ENCODE measurements around the gene CCL27. TPM values are rescaled to one million over a fixed set of nuclear protein-coding genes. Genes with fewer than 3 reads are reported as not detected.

CCL27 gene
- total RNA-seq, 1 experiment from 2014 or later = 0.68 TPM

GRCh38 chr9:34701023-34701768 lies 38.7 kb upstream of the CCL27 start (continued):
- TF ChIP-seq USF2 (CRISPR knock-in tag; IDR thresholded peaks at IDR 0.05) (no peak), NFYB (CRISPR knock-in tag; conservative IDR thresholded peaks at IDR 0.05; ENCODE audit: low read depth) (no peak), ZNF121 (CRISPR knock-in tag; IDR thresholded peaks at IDR 0.05) (no peak), RORB (CRISPR knock-in tag; IDR thresholded peaks at IDR 0.05) (no peak), ERG (CRISPR knock-in tag; IDR thresholded peaks at IDR 0.05) (no peak), EMX1 (CRISPR knock-in tag; IDR thresholded peaks at IDR 0.05) (no peak), FOXK1 (CRISPR knock-in tag; IDR thresholded peaks at IDR 0.05) (peak; percentile 39; the same call in 1 of the 2 replicates), NR1H2 (CRISPR knock-in tag; IDR thresholded peaks at IDR 0.05) (no peak), MYBL2 (CRISPR knock-in tag; IDR thresholded peaks at IDR 0.05) (no peak), SOX15 (CRISPR knock-in tag; IDR thresholded peaks at IDR 0.05) (no peak), E2F1 (CRISPR knock-in tag; IDR thresholded peaks at IDR 0.05) (no peak), NR3C1 (CRISPR knock-in tag; conservative IDR thresholded peaks at IDR 0.05; ENCODE audit: low read depth) (no peak)

- TF ChIP-seq ZNF121 (CRISPR knock-in tag; IDR thresholded peaks at IDR 0.05) (no peak), ZNF671 (CRISPR knock-in tag; IDR thresholded peaks at IDR 0.05) (no peak), SOX15 (CRISPR knock-in tag; IDR thresholded peaks at IDR 0.05) (no peak), ZBTB21 (CRISPR knock-in tag; IDR thresholded peaks at IDR 0.05; ENCODE audit: borderline replicate concordance) (no peak), USF2 (CRISPR knock-in tag; IDR thresholded peaks at IDR 0.05) (no peak), HMGXB4 (CRISPR knock-in tag; IDR thresholded peaks at IDR 0.05) (no peak), JUN (CRISPR knock-in tag; IDR thresholded peaks at IDR 0.05) (no peak), ELF4 (CRISPR knock-in tag; IDR thresholded peaks at IDR 0.05; ENCODE audit: low read depth) (no peak)
- no peak for DNase-seq (ENCODE audit: low spot score)
- ChIA-PET POLR2A (no interaction called here), CTCF (interaction anchor here (0.8 kb wide), 1 partner anchor 18 kb away, joined by 3 read pairs; no protein-coding TSS in a partner anchor)
- Mint-ChIP-seq H3K4me1 (0 out of 2 replicates have a peak, but pooled peaks cover 4% of the 10 kb centered on the region), H3K36me3 (no peaks in the 10 kb centered on the region), H3K27me3 (ENCODE audit: low read depth) (peaks cover 29% of the 10 kb centered on the region), H3K4me3 (no peak overlapping the region), H3K9me3 (no peaks in the 10 kb centered on the region), H3K27ac (no peak overlapping the region)
- ATAC-seq = no peak
Observed at GRCh38 chr9:34694811-34695210, 32.4 kb upstream of the CCL27 start.

GRCh38 chr9:34693560-34693959 lies 31.1 kb upstream of the CCL27 start:
- H3K36me3 Mint-ChIP-seq = no peaks in the 10 kb centered on the region
- ATAC-seq (no peak), DNase-seq (ENCODE audit: low spot score) (no peak)
- peaks cover 16% of the 10 kb centered on the region for H3K27me3 Mint-ChIP-seq (ENCODE audit: low read depth)
- 0 out of 2 replicates have a peak, but pooled peaks cover 4% of the 10 kb centered on the region for H3K4me1 Mint-ChIP-seq
- TF ChIP-seq HMGXB4 (CRISPR knock-in tag; IDR thresholded peaks at IDR 0.05) = no peak
- no peak for TF ChIP-seq GTF2I (CRISPR knock-in tag; conservative IDR thresholded peaks at IDR 0.05)
- TF ChIP-seq USF1 (CRISPR knock-in tag; IDR thresholded peaks at IDR 0.05) = no peak
- no peak for TF ChIP-seq ETV6 (CRISPR knock-in tag; IDR thresholded peaks at IDR 0.05)
- no peak for TF ChIP-seq PREB (CRISPR knock-in tag; IDR thresholded peaks at IDR 0.05; ENCODE audit: borderline replicate concordance)
- no peak for TF ChIP-seq TEAD4 (CRISPR knock-in tag; IDR thresholded peaks at IDR 0.05)
- no peak overlapping the region for H3K27ac Mint-ChIP-seq
- H3K9me3 Mint-ChIP-seq = no peaks in the 10 kb centered on the region
- ChIA-PET CTCF (interaction anchor here (0.7 to 9.0 kb wide), 3 partner anchors 7 to 982 kb away, joined by 3 to 60 read pairs (median 13); no protein-coding TSS in a partner anchor), POLR2A (no interaction called here)
- no peak overlapping the region for H3K4me3 Mint-ChIP-seq
